HG03066 (cell line): ENCODE data around the gene DGCR8.
A peak's percentile ranks its signal among the peaks of the same experiment; 100 is the strongest.

Source experiments
- ATAC-seq: cut with Tn5 transposase; IDR thresholded peaks from one replicate; pipeline ENCODE4 v1.9.1; 2021; ENCODE audit warnings: low read depth; ENCODE audit not compliant: unreplicated experiment

The DGCR8 gene

DNA sequence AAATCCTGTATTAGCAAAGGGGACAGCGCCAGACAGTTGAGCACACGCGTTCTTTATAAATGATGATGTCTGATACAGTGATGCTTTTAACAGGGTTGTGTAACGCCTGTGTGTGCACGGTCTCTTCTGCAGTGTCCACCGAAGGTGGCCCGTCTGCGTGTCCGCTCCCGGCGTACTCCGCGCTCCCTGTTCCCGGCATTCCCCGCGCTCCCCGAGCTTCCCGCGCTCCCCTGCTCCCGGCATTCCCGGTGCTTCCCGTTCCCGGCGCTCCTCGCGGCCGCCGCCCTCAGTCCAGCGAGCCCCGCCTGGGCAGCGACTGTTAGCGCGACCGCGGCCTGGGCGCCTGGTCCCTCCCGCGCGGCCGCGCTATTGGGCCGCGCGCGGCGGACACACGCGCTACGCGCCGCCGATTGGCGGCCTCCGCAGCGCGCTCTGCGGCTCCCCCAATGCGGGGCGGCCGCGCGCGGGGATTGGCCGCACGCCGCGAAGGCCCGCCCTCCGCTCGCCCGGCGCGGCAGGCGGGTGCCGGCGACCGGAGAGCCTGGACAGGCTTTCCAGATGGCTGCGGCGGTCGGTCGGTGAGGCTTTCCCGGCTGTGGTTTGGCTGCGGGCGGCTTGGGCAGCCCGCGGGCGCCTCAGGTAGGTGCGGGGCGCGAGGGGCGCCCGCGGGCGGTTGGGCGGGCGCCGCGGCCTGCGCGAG is at the start of gene DGCR8:
TSS of gene DGCR8 (plus strand) at position 497 of the 700 bp plus-strand sequence. CDS start 5,723 bp downstream, outside the sequence.
- peak; percentile 65 for ATAC-seq

DNA sequence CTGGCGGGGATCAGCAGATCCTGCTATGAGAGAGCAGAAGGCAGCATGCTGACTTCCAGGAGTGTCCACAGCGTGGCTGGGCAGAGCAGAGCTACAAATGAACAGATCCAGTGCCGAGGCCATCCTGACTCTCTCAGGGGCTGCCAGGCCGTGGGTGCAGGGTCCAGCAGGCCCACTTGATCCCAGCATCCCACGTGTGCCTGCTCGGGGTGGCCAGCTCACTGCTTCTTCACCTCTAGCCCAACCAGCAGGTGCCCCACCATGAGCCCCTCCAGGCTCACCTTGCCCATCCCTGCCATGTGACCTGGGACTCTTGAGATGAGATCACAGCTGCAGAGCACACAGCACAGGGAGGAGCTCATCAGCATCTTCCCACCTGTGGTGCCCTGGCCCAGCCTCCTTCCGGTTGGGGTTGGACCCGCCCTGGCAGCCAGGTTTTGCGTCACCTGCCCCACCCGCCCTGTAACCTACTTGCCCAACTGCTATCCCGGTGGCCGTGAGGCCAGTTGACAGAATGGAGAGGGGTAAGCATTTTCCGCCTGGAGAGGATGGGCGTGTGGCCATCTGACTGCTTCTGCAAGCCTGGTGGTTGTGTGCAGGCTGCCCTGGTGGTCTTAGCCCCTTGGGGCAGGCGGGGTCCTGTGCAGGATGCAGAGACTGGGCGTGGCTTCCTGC is 48.2 kb upstream of the DGCR8 start:
- ATAC-seq = no peak

- no peak for ATAC-seq
These were observed 47.5 kb upstream of the DGCR8 start for GRCh38 chr22:20032407-20032991.

DNA sequence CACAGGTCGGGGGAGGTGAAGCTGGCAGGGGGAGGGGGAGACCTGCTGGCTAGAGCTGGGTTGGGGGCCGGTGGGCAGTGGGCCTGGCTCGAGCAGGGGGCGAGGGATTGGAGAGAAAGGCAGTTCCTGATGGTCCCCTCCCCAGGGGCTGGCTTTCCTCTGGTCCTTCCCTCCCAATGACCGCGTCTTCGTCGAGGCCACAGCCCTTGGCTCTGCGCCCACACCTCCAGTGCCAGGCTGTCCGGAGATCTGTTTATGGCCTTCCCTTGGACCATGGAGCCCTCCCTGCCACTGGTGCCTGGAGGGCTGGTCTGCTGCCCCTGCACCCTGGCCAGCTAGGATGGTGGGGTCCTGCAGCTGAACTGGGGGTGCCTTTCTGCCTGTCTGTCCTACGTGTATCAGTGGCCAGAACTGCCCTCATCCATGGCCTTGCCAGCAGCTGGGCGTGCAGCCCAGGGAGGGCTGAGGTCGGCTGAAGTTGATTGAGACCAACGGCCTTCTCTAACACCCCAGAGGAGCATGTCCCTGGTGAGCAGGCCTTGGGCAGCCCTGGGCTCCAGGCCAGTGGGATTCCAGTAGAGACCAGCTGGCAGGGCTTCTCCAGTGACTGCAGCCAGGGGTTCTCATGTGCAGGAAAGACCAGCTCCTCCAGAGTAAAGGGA is 46.9 kb upstream of the DGCR8 start:
- no peak for ATAC-seq

GRCh38 chr22:20034143-20034542 is 45.9 kb upstream of the DGCR8 start:
- no peak for ATAC-seq

GRCh38 chr22:20035375-20036083 is 44.5 kb upstream of the DGCR8 start:
- no peak for ATAC-seq

DNA sequence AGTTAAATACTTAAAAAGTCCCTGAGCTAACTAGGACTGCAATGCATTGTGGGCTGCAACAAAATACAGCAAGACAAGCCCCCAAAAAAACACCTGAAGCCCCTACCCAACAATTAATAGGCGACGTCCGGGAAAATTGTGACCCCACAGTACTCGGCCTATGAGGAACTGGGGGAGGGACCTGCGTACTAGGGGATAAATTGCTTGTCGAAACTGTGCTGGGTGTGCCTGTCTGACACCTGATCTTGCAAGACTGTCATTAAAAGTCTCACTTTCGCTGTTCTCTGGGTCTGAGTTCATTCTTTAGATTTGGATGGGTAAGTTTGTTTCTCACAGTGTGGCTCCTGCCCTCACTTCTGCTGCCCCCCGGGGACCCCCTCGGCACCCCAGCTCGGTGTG is 44.0 kb upstream of the DGCR8 start:
- ATAC-seq = no peak

DNA sequence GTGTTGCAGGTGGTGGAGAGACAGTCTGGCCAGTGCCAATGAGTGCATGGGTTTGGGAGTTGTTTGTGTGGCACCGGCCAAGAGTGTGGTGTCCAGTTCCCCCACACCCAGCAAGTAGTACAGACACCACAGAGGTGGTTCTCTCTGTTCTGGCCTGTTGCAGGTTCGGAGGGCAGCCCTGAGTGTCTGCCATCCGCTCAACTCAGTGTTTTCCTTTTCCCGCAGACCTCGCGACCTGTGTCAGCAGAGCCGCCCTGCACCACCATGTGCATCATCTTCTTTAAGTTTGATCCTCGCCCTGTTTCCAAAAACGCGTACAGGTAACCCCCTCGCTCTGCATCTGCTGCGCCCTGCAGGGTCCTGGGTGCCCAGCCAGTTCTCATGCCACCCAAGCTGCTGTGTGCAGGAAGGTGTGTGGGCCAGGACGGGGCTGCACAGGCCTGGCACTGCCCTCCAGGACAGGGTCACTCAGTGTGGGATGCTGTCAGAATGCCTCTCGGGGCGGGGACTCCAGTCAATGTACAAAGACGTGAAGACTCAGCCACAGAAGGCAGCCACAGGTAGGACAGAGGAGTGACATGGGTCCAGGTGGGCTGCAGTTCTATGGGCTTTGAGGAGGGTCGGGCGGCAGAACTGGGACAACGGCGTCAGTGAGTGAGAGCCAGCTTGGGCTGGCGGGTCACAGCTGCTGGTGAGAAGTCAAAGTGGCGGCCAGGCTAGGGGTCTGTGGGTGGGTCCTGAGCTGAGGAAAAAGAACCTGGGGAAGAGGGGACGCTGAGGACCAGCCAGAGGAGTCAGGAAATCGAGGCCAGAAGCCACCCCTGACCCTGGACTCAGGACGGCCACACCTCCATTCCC is 43.3 kb upstream of the DGCR8 start:
- no peak for ATAC-seq

DNA sequence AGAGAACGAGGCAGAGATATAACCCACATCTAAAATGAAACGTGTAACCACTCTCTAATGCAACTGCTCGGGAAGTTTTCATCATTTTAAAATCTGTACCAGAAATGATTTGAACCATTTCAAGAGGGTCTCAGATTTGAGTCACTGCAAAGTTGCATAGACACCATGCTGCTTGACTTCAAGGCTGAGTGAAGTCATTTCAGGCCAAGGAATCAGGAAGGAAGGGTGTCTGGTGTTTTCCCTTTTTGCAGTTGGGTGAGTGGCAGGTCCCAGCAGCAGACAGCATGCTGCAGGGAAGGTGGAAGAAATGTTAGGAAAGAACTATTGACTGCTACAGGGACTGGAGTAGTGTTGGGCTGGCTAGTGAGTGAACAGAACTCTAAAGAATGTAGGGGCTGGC is 42.6 kb upstream of the DGCR8 start:
- ATAC-seq = no peak

GRCh38 chr22:20038574-20038973 is 41.5 kb upstream of the DGCR8 start:
- ATAC-seq = no peak

DNA sequence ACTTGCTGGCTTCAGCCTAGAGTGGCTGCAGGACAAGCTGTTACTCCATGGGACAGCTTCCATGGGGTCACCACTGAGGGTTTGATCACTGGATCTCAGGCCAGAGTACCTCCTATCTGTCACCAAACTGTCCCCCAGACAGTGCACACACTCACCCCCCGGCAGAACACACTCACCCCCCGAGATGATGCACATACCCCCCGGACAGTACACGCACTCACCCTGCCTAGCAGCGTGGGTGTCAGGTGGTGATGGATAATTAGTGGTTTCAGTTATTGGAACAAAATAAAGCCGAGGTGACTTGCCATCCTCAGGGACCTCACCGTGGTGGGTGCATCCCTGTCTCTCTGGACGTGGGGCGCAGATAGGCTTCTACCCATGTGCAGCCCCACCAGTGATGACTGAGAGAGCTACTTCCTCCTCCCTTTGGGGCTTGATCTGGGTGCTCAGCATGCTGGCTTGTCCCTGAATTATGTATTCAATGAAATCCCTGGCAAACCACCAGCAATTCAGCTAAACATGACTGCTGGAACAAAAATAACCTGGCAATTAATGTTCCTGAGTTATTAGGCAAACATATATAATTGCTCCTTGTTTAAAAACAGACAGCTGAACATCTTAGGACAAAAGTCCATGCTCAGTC is 40.2 kb upstream of the DGCR8 start:
- no peak for ATAC-seq

DNA sequence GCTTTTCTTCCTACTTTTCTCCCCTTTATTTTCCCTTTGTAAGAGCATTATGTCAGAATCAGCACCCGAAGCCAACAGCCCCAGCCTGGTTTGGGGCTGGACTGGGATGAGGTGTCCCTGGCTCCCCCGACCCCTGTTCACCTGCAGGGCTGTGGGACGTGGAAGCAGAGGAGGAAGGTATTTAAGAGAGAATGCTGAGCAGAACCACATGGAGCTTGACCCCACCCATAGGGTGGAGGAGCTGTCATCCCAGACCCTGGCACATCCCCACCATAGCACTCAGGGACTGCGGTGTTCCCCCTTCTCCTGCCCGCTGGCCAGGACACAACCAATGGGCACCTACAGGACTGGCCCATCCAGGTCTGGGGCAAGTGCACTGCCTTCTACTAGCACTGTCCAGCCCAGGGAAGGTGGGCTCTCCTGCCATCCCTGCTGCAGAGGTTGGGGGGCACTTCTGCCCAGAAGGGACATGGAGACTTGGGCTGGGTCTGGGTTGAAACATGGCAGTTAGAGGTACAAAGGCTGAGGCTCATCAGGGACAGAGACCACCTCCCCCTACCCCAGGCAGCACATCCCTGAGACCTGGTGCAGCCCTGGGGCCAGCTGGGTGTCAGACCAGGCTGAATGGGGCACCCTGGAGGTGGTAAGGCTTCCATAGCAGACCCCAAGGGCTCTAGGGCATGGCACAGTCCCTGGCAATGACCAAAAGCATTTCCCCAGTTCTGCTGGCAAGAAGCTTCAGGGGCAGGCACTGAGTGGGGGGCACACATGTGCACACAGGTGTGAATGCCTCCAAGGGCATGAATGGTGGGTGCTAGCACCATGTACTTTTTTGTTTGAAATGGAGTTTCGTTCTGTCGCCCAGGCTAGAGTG is 39.5 kb upstream of the DGCR8 start:
- no peak for ATAC-seq

- no peak for ATAC-seq
These were observed 36.7 kb upstream of the DGCR8 start for GRCh38 chr22:20043057-20043996.

GRCh38 chr22:20043997-20044342 is 36.1 kb upstream of the DGCR8 start:
- ATAC-seq = no peak

DNA sequence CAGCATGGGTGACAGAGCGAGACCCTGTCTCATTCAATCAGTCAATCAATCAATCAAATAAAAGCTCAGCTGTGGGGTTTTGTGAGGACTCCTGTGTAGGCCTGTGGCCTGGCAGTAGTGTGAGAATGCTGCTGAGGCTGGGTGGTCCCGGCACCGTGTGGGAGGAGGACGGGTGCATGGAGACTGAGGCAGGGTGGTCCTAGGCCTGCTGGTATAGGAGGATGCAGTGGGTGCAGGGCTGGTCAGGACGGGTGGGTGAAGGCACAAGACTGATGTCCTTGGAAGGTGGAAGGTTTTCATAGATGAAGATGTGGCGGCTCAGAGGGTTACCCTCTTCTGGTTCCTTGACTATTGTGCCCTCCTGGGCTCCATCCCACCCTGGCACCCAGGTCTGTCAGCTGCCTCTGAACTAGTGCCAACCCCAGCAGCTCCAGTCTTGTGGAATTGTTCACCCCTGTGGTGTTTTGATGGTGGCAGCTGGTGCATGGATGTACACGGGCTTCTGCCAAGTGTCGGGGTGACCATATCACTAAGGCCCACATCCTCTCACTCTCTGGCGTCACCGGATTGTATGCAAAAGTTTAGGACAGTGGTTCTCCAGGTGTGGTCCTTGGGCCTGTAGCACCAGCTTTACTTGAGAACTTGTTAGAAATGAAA is 35.4 kb upstream of the DGCR8 start:
- no peak for ATAC-seq

- no peak for ATAC-seq
These were observed 33.3 kb upstream of the DGCR8 start for GRCh38 chr22:20046730-20047129.

- ATAC-seq = no peak
These were observed 28.1 kb upstream of the DGCR8 start for GRCh38 chr22:20051927-20052308.
